HEK293 (cell line): ENCODE results near the gene MCM3AP.

Experiments
- ATF2 ChIP-seq: fragments of 450-650 bp; formaldehyde crosslinking; IDR thresholded peaks from 2 replicates; pipeline ENCODE4 v1.5.1; 2016; ENCODE audit warnings: missing biosample characterization, missing genetic modification characterization, low read depth
- CTCF ChIP-seq: fragments of 450-650 bp; formaldehyde crosslinking; IDR thresholded peaks from 2 replicates; pipeline ENCODE4 v1.5.1; 2016; ENCODE audit warnings: missing biosample characterization, missing genetic modification characterization
- ELK4 ChIP-seq: IDR thresholded peaks from 2 replicates; pipeline ENCODE4 v1.6.1; 2011; ENCODE audit warnings: mild to moderate bottlenecking, low read depth, low read length, borderline replicate concordance
- FEZF1 ChIP-seq: fragments of 450-650 bp; formaldehyde crosslinking; IDR thresholded peaks from 2 replicates; pipeline ENCODE4 v1.5.1; 2016; ENCODE audit warnings: missing biosample characterization, missing genetic modification characterization
- GFI1B ChIP-seq: fragments of 450-650 bp; formaldehyde crosslinking; IDR thresholded peaks from 2 replicates; pipeline ENCODE4 v1.5.1; 2016; ENCODE audit warnings: missing biosample characterization, missing genetic modification characterization
- REST ChIP-seq: fragments of 450-650 bp; formaldehyde crosslinking; IDR thresholded peaks from 2 replicates; pipeline ENCODE4 v1.5.1; 2016; ENCODE audit warnings: missing biosample characterization, missing genetic modification characterization
- YY1 ChIP-seq: fragments of 450-650 bp; formaldehyde crosslinking; IDR thresholded peaks from 2 replicates; pipeline ENCODE4 v1.5.1; 2018; ENCODE audit warnings: missing biosample characterization, missing genetic modification characterization
- ZBTB17 ChIP-seq: fragments of 450-650 bp; formaldehyde crosslinking; IDR thresholded peaks from 2 replicates; pipeline ENCODE4 v1.5.1; 2016; ENCODE audit warnings: missing biosample characterization, missing genetic modification characterization
- ZNF155 ChIP-seq: fragments of 450-650 bp; formaldehyde crosslinking; IDR thresholded peaks from 2 replicates; pipeline ENCODE4 v1.5.1; 2016; ENCODE audit warnings: missing biosample characterization, missing genetic modification characterization
- ZNF24 ChIP-seq: fragments of 450-650 bp; formaldehyde crosslinking; IDR thresholded peaks from 2 replicates; pipeline ENCODE4 v1.5.1; 2016; ENCODE audit warnings: missing biosample characterization, missing genetic modification characterization
- ZNF324 ChIP-seq: fragments of 450-650 bp; formaldehyde crosslinking; IDR thresholded peaks from 2 replicates; pipeline ENCODE4 v1.5.1; 2016; ENCODE audit warnings: missing biosample characterization, missing genetic modification characterization
- ZNF596 ChIP-seq: fragments of 450-650 bp; IDR thresholded peaks from 2 replicates; pipeline ENCODE4 v1.5.0; 2018; ENCODE audit warnings: missing biosample characterization, mild to moderate bottlenecking, missing genetic modification characterization, moderate library complexity

DNA sequence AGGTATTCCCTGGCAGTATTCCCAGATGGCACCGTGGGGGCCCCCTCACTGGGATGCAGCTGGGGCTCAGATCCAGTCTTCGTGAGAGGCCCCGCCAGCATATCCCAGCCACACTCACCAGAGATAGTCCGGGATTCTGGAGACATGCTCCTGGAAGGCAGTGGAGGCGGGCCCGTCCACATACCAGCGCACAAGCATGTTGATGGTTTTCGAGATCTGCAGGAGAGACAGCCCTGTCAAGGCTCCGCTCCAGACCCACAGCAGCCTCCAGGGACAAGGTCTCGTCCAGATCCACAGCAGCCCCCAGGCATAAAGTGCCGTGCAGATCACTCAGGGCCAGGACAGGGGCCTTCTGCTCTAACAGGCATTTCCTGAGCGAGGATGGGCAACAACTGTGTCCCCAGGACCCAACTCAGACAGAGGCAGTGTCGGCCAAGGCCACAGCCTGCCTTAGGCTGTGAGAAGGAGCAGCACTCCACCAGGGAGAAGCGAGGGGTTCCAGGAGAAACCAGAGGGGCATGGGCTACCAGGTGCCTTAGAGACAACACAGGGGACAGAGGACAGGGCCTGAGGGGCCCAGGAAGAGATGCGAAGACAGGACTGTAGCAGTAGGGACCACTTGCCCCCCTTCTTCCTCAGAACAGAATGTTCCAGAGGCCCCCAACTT, 71.7 kb downstream of the MCM3AP start:
- TF ChIP-seq ZBTB17 (no peak), GFI1B (no peak), ZNF24 (tag by site-specific recombination) (no peak), REST (no peak), CTCF (tag by site-specific recombination) (no peak), ATF2 (tag by site-specific recombination) (no peak), ELK4 (no peak), ZNF155 (tag by site-specific recombination) (no peak), ZNF596 (tag by site-specific recombination) (no peak), ZNF324 (tag by site-specific recombination) (no peak), FEZF1 (tag by site-specific recombination) (no peak), YY1 (tag by site-specific recombination) (no peak)
